RWPE2 (cell line): ENCODE results near the gene UQCRC1.

Experiments used
- ATAC-seq: fragments of 200-7000 bp; cut with Tn5 transposase; 3 replicates; pipeline ENCODE4 v1.9.1; 2021; ENCODE audit warnings: low read depth
- DNase-seq: peaks from one replicate; pipeline ENCODE4 v3.0.0-alpha.2; 2020; ENCODE audit warnings: low spot score
- H3K27ac ChIP-seq: fragments of 450-650 bp; 2 replicates; pipeline ENCODE4 v1.5.1; 2017; ENCODE audit warnings: mild to moderate bottlenecking; ENCODE audit not compliant: poor library complexity, severe bottlenecking
- H3K27me3 ChIP-seq: fragments of 250-450 bp; sonication (Bioruptor Pico); 2 replicates; pipeline ENCODE4 v1.5.1; 2021; ENCODE audit warnings: mild to moderate bottlenecking, moderate library complexity; ENCODE audit not compliant: insufficient read depth, poor library complexity, severe bottlenecking
- H3K36me3 ChIP-seq: fragments of 250-450 bp; sonication (Bioruptor Pico); 2 replicates; pipeline ENCODE4 v1.5.1; 2020; ENCODE audit warnings: low read depth, mild to moderate bottlenecking, moderate library complexity
- H3K4me1 ChIP-seq: fragments of 250-450 bp; sonication (Bioruptor Pico); 2 replicates; pipeline ENCODE4 v1.5.1; 2021; ENCODE audit warnings: mild to moderate bottlenecking, moderate library complexity; ENCODE audit not compliant: insufficient read depth, poor library complexity, severe bottlenecking
- H3K4me3 ChIP-seq: fragments of 250-450 bp; sonication (Bioruptor Pico); 2 replicates; pipeline ENCODE4 v1.5.1; 2021; ENCODE audit warnings: mild to moderate bottlenecking, moderate library complexity; ENCODE audit not compliant: severe bottlenecking
- H3K9me3 ChIP-seq: fragments of 250-450 bp; sonication (Bioruptor Pico); 2 replicates; pipeline ENCODE4 v1.5.1; 2021; ENCODE audit warnings: mild to moderate bottlenecking, moderate library complexity; ENCODE audit not compliant: severe bottlenecking
- TF ChIP-seq, protein P1 (sequence below): fragments of 450-650 bp; IDR thresholded peaks from one replicate; pipeline ENCODE4 v1.5.1; 2017; ENCODE audit warnings: mild to moderate bottlenecking, moderate library complexity; ENCODE audit not compliant: poor library complexity, severe bottlenecking

UQCRC1 gene

DNA sequence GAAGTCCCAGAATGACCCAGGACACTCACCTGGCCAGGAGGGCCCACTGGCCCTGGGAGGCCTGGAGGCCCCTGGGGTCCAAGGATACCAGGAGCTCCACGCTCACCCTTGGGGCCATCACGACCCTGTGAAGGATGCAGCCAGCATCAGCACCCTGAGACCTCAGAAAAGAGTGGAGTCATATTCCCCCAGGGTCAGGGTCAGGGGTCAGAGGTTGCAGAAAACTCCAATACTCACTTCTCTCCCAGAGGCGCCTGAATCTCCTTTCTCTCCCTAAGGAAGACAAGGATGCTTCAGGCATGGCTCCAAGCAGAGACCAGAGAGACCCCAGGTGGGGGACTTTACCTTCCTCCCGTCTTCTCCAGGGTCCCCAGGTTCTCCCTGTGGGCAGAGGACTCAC lies 32.8 kb downstream of the UQCRC1 start:
- no peak overlapping the region for H3K27ac ChIP-seq
- ATAC-seq (no peak), DNase-seq (no peak)
- no peaks in the 10 kb centered on the region for H3K9me3 ChIP-seq
- H3K4me3 ChIP-seq, result no peak overlapping the region
- peaks cover 100% of the 10 kb centered on the region for H3K36me3 ChIP-seq
- TF ChIP-seq, protein P1, sequence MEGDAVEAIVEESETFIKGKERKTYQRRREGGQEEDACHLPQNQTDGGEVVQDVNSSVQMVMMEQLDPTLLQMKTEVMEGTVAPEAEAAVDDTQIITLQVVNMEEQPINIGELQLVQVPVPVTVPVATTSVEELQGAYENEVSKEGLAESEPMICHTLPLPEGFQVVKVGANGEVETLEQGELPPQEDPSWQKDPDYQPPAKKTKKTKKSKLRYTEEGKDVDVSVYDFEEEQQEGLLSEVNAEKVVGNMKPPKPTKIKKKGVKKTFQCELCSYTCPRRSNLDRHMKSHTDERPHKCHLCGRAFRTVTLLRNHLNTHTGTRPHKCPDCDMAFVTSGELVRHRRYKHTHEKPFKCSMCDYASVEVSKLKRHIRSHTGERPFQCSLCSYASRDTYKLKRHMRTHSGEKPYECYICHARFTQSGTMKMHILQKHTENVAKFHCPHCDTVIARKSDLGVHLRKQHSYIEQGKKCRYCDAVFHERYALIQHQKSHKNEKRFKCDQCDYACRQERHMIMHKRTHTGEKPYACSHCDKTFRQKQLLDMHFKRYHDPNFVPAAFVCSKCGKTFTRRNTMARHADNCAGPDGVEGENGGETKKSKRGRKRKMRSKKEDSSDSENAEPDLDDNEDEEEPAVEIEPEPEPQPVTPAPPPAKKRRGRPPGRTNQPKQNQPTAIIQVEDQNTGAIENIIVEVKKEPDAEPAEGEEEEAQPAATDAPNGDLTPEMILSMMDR, result no peak
- no peaks in the 10 kb centered on the region for H3K4me1 ChIP-seq
- no peaks in the 10 kb centered on the region for H3K27me3 ChIP-seq

DNA sequence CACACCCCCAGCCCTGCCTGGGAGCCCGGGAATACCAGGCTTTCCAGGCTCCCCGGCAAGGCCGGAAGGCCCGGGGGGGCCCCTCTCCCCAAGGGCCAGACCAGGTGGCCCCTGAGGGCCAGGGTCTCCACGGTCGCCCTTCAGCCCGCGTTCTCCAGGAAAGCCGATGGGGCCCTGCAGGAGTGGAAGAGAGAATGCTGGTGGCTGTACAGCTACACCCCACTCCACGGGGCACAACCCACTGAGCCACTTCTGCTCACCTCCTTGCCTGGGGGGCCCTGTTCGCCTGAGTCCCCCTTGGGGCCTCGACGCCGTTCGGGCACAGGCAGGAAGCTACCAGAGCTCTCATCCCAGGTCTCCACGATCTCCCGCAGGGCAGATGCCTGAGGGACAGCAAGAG lies 34.1 kb downstream of the UQCRC1 start:
- no peaks in the 10 kb centered on the region for H3K4me1 ChIP-seq
- H3K27me3 ChIP-seq, result no peaks in the 10 kb centered on the region
- H3K36me3 ChIP-seq, result peaks cover 100% of the 10 kb centered on the region
- no peak overlapping the region for H3K4me3 ChIP-seq
- no peak overlapping the region for H3K27ac ChIP-seq
- no peaks in the 10 kb centered on the region for H3K9me3 ChIP-seq
- TF ChIP-seq, protein P1, result no peak
- DNase-seq (no peak), ATAC-seq (no peak)

DNA sequence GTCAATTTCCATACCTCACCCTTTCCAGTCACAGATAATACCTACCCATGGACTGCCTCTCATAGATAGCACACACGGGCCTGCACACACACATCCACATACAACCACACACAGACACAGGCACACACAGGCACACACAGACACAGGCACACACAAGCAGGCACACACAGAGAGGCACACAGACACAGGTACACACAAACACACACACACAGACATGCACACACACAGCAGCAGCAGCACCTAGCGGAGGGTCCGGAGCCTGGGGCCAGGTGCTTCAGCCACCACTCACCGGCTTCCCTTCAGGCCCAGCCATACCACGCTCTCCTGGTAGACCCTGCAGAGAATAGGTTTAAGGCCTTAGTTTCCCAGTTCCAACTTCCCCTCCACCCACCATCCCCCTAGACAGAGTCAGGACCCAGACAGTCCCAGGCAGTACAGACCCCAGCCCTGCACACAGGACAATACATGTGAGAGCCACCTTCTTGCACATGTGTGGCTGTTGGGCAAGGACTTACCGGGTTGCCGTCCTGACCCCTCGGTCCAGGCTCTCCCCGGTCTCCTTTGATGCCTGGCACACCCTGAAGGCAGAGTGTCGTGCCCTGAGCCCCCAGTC lies 35.4 kb downstream of the UQCRC1 start:
- Histone ChIP-seq H3K4me1 (no peaks in the 10 kb centered on the region), H3K27me3 (no peaks in the 10 kb centered on the region), H3K36me3 (peaks cover 100% of the 10 kb centered on the region), H3K9me3 (no peaks in the 10 kb centered on the region), H3K27ac (no peak overlapping the region), H3K4me3 (no peak overlapping the region)
- TF ChIP-seq, protein P1, result no peak
- DNase-seq, result no peak
- no peak for ATAC-seq

DNA sequence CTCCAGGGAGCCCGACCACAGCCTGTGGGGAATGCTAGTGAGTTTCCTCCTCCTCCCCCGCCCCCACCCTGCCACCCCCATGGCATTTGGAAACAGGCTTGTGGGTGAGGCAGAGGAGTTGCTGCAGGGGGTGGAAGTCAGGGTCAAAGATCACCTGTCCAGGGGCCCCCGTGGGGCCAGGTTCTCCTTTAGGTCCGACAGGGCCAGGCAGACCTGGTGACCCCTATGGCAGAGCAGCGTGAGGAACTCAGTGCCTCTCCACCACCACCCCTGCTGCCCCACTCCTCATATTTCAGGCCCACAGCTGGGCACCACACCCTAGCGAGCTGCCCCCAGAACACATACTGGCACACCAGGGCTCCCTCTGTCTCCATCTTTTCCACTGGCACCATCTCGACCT lies 36.9 kb downstream of the UQCRC1 start:
- no peaks in the 10 kb centered on the region for H3K9me3 ChIP-seq
- H3K36me3 ChIP-seq, result peaks cover 100% of the 10 kb centered on the region
- no peak overlapping the region for H3K4me3 ChIP-seq
- H3K27ac ChIP-seq, result no peak overlapping the region
- H3K4me1 ChIP-seq, result no peaks in the 10 kb centered on the region
- no peak for DNase-seq
- ATAC-seq, result no peak
- no peaks in the 10 kb centered on the region for H3K27me3 ChIP-seq
- TF ChIP-seq, protein P1, result no peak

DNA sequence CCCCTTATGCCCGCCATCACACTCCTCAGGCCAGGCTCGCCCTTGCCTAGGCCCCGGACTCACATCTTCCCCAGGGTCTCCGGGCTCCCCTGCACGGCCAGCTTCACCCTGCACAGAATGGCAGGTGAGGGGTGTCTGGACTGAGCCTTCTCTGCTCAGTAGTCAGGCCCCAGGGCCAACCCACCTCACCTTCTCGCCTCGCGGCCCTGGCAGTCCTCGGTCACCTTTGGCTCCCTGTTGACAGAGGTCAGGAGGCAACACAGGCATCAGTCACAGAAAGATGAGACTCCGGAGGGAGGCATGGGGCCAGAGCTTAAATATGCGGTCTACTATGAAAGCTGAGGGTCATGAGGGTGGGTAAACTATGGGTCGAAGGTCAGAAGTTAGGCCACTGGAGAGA lies 37.5 kb downstream of the UQCRC1 start:
- no peak for DNase-seq
- Histone ChIP-seq H3K9me3 (no peaks in the 10 kb centered on the region), H3K4me3 (no peak overlapping the region), H3K4me1 (peaks cover under 1% of the 10 kb centered on the region), H3K27ac (no peak overlapping the region), H3K36me3 (peaks cover 100% of the 10 kb centered on the region), H3K27me3 (no peaks in the 10 kb centered on the region)
- TF ChIP-seq, protein P1, result no peak
- no peak for ATAC-seq
